AML-193 (cell line): Measurements from ENCODE around the gene NRG4.
A peak's percentile ranks its signal among the peaks of the same experiment; 100 is the strongest.
"Not testable (repeated sequence)": the region's sequence is repeated elsewhere in the genome, so short reads cannot be mapped to it uniquely, and the experiment has no call there.

Experiments used
- DNase-seq, 2 experiments: peaks; one replicate each; lab custom pipeline; 2025; lab: John Stamatoyannopoulos, UW

NRG4 gene

DNA sequence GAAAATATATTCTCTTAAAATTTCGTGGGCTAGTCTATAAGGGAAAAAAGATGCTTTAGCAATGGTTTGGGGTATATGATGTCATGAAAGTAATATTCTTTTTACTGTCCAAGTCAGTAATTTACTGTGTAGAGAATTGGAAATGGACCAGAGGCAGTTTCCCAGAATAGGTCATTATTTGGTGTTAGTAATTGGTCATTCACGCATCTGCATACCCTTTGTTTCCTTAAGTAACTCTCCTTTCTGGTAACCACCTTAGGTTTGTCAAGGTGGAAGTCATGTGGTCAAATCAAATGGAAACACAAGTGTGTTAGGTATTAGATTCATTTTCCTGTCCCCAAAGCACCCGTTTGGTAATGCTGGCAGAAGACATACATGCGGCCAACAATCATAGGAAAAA, 84.6 kb downstream of the NRG4 start:
- DNase-seq: no peak

DNA sequence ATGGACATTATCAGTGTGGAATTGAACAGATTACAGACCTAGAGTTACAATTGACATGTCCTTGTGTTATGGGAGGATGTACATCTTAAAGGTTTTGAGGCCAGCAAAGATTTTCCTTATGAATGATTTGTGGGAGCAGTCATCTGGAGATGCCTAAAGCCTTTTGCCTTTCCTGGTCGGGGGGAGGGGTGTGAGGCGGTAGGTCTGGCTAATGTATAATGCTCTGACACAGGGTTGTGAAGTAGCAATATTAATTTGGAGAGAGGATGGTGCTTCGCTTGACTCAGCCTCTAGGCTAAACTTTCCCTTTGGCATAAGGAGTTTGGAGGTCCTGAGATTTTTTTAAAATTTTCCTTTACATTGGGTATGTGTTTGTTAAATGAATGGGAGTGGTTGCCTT, 85.3 kb downstream of the NRG4 start:
- DNase-seq: no peak

DNA sequence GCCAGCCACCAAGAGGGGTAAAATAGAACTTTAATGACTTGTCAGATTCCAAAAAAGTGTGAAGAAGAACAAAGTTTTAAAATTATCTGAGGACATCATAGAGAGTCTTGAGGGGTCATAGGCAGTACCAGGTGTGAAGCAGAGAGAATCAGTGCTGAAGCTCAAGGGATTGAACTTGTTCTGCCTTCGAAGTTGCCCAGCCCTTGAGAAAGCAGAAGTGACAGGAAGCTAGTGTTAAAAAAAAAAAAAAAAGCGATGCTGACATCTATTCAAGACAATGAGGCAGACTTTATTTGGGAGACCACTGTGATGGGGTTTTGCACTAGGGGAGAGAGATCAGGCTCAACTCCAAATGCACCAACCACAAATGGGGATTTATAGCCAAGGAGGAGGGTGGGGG, 86.8 kb downstream of the NRG4 start:
- DNase-seq: no peak

GRCh38 chr15:75924576-75924975, 87.6 kb downstream of the NRG4 start:
- no peak for DNase-seq

DNA sequence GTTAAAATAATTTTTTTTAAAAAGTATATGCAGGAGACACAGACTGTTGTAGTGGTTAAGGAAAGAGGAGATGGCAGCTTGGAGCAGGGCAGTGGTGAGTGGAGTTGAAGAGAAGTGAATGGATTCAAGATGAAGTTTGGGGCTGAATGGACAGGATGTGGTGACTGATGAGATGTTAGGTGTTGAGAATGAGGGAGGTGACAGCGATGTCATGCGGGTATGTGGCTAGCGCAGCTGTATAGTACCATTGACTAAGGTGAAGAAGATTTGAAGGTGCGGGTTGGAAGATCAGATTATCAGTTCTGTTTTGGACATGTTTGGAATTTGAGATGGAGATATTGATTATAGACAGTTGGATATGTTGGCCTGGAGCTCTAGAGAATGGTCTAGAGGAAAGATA, 88.5 kb downstream of the NRG4 start:
- no peak for DNase-seq

- peak; percentile 55 to 61 for DNase-seq
These were observed 90.2 kb downstream of the NRG4 start for GRCh38 chr15:75921732-75922703.

GRCh38 chr15:75920079-75920478, 92.1 kb downstream of the NRG4 start:
- no peak for DNase-seq

- no peak for DNase-seq
These were observed 94.1 kb downstream of the NRG4 start for GRCh38 chr15:75918135-75918534.

GRCh38 chr15:75916978-75917377, 95.2 kb downstream of the NRG4 start:
- DNase-seq: no peak

DNA sequence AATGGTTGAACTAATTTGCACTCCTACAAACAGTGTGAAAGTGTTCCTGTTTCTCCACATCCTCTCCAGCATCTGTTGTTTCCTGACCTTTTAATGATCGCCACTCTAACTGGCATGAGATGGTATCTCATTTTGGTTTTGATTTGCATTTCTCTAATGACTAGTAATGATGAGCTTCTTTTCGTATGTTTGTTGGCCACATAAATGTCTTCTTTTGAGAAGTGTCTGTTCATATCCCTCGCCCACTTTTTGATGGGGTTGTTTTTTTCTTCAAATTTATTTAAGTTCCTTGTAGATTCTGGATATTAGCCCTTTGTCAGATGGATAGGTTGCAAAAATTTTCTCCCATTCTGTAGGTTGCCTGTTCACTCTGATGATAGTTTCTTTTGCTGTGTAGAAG, 101.9 kb downstream of the NRG4 start:
- DNase-seq: not testable (repeated sequence)

DNA sequence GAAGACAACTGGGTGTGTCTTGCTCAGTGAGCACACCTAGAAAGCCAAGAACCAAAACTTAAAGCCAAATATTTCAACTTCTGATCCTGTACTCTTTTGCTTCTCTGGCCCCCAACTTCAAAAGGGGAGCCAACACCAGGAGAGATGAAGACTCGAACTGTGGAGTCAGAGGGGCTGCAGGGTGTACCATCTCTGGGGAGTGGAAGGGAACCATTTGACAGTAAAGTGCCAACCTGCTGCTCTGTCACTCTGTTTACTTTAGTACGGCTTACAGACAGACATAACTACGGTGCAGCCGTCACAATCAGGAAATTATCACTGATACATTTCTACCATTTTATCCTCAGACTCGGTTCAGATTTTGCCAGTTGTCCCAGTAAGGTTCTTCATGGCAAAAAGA, 107.0 kb downstream of the NRG4 start:
- DNase-seq: no peak

DNA sequence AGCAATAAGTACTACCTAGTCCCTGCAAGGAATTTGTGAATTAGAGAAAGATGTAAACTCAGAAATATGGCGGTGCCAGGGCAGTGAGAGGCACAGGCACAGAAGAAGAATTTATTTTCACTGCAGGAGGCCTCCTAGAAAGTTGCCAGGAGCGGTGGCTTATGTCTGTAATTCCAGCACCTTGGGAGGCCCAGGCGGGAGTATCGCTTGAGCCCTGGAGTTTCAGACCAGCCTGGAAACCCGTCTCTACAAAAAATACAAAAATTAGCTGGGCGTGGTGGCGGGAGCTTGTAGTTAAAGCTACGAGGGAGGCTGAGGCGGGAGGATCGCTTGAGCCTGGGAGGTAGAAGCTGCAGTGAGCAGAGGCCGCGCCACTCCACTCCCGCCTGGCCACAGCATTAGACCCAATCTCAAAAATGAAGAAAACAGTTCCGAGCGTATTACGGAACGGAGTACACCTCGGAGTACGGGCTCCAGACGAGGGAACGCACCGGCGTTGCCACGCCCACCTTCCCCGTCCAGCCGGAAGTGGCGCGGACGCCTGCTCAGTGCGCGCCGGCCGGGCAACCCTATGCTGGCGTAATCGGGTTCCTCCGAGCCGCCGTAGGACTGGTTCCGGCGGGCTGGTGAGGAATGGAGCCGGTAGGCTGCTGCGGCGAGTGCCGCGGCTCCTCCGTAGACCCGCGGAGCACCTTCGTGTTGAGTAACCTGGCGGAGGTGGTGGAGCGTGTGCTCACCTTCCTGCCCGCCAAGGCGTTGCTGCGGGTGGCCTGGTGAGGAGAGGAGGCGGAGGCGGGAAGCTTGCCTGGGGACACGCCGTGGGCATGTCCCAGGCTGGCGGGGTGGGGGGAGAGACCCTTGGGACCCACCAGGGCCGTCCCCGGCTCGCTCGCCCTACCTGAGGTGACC, 108.6 kb downstream of the NRG4 start, which contains the start of gene FBXO22:
TSS of gene FBXO22 (plus strand) at position 548 of the 909 bp plus-strand sequence. CDS start at position 634, 86 bp downstream.
- DNase-seq: peak; percentile 78 to 84

DNA sequence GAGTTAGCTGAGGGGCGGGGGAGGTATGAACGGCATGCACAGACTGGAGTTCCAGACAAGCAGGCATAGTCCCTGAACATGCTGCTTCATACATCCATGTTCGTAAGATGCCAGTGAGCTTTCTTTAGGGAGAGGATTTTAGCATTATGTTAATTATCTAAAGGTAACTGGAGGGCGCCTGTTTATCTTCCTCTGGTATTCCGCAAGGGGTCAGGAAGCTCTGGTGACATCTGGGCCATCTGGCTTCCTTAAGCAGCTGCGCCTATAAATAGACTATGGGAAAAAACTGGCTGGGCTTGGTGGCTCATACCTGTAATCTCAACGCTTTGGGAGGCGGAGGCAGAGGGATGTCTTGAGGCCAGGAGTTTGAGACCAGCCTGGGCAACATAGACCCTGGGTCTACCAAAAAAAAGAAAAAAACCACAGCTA, 110.1 kb downstream of the NRG4 start:
- no peak for DNase-seq

- DNase-seq: no peak
These were observed 111.6 kb downstream of the NRG4 start for GRCh38 chr15:75900577-75900976.

GRCh38 chr15:75895731-75896130, 116.5 kb downstream of the NRG4 start:
- DNase-seq: no peak

- no peak for DNase-seq
These were observed 120.3 kb downstream of the NRG4 start for GRCh38 chr15:75891895-75892294.
